ENCODE data around the gene SLC27A1.
A peak's percentile ranks its signal among the peaks of the same experiment; 100 is the strongest.

SLC27A1 gene

GRCh38 chr19:17470068-17470841 lies at the start of gene SLC27A1:
Gene SLC27A1 (plus strand): TSS chr19:17470524. CDS start chr19:17470541, 17 bp downstream.
- peak; percentile 86 to 94 for DNase-seq

GRCh38 chr19:17421942-17422341 lies 48.4 kb upstream of the SLC27A1 start:
- DNase-seq, result no peak

- DNase-seq, result no peak
Observed at GRCh38 chr19:17423429-17424208, 46.7 kb upstream of the SLC27A1 start.

DNA sequence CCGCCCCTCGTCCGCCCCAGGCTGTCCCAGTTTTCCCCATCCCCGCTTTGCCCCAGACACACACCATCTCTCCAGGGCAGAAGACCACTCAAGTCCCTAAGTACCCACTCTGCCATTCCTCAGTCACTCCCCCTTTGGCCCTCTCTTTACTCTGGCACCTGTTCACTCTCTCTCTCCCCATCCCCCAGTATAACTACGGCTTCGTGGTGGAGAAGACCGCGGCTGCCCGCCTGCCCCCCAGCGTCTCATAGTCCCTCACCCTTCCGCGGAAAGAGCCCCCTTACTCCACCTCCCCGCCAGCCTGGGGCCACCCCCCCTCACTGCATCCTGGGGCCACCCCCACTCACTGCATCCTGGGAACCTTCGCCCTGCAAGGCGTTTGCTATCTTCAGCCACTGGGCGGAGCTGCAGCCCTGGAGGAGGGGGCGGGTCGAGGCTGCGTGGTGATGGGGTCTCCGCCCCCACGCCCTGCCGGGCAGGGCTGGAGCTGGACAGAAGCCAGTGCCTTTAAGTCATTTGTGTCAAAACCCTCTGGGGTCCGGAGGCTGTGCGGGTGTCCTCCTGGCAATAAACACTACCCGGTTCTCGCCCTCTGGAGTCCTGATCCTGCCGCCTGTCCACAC lies 45.5 kb upstream of the SLC27A1 start:
- no peak for DNase-seq

DNA sequence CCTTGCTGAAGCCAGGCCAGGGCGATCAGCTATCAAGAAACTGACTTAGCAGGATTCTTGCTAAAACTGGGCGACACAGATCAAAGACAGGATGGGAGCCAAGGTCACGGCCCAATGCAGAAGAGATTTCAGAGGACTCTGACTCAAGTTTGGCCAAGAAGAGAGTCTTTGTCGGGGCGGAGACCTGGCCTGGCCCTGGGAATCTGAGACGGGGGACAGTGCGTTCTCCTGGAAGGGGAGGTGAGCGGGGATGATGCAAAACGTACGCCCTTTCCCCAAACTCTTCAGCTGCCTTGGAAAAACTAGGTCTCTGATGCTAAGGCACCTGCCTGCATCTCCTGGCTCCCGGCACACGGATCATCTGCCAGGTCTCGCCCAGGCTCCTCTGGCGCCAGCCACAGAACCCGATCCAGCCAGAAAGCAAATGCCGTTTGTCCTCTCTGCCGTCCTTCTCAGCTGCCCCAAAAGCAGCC lies 40.6 kb upstream of the SLC27A1 start:
- no peak for DNase-seq

- DNase-seq, result no peak
Observed at GRCh38 chr19:17431417-17431816, 38.9 kb upstream of the SLC27A1 start.

- DNase-seq, result no peak
Observed at GRCh38 chr19:17435218-17435617, 35.1 kb upstream of the SLC27A1 start.

DNA sequence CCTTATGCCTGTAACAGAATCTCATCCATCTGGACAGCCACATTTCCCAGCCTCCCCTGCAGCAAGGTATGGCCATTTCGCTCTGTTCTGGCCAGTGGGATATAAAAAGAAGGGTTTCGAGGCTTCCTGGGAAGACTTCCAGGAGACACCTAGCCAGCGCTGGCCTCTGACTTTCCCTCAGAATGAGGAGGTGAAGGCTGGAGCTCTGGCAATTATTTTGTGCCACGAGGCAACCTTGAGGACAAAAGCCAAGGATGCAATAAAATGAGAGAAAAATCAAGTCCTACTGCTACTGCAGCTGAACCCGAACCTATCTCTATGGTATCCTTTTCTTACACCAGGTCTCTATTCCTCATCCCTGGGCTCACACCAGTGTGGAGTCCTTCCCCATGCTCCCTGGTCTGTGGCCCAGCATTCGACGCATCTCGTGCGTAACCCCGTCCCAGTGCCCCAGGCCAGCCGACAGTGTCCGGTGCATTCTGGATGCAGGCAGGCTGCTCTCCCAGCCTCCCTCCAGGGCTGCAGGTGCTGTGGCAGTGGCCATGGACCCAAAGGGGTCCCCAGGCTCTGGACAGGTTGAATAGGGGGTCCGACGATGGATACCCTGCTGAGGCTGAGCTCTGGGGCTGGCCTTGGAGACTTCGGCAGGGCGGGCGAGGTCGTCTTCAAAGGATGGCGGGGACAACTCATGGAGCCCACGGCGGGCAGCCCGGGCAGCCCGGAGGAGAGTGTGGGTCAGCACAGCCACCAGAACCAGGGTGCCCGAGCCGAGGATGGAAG lies 34.0 kb upstream of the SLC27A1 start:
- DNase-seq, result no peak

GRCh38 chr19:17436874-17437267 lies 33.5 kb upstream of the SLC27A1 start:
- DNase-seq, result no peak

DNA sequence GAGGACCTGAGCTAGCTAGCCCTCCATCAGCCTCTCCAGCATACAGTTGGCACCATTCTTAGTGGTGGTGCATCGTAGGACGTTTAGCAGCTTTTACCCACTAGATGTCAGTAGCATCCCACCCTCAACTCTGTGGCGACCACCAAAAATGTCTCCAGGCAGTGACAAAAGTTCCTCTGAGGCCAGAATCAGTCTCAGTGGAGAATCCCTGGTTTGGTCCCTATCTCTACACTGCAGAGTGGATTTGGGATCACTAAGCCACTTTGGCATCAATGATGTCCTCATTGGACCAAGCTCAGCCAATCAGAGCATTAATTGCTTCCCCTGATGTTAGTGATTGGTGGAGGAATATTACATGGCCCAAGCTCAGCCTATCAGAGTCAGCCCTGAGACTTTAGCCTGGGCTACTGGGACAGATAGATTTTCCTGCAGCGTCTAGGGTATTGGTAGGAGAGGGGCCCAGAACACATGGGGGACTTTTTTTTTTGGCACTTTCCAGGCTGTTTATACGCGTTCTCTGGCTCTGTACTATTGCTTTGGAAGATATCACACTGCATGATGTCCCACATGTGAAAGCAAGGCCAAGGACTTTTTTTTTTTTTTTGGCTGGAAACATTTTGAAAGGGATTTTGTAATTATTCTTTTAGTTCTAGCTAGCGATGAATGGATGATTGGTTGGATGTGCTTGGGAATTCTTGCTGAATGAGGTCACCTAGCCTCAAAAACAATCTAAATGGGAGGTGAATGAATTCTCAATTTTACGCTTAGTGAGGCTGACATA lies 28.9 kb upstream of the SLC27A1 start:
- peak in 1 of 2 donors; percentile 62 for DNase-seq

DNA sequence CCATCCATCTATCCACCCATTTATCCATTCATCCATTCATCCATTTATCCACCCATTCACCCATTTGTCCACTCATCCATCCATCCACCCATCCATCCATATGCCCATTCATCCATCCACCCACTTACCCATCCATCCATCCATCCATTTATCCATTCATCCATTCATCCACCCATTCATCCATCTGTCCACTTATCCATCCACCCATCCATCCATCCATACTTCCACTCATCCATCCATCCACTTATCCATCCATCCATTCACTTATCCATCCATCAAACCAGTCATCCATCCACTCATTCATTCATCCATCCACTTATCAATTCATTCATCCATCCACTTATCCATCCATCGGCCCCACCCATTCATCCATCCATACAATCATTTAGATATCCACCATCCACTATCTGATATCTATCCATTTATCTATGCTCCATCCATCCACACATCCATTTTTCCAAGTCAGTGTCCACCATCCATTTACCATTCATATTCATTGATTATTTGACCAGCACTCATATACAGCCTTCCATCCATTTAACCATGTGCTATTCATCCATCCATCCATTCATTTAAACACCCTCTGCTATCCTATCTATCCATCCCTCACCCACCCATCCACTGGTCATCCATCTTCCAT lies 24.7 kb upstream of the SLC27A1 start:
- no peak for DNase-seq

- no peak for DNase-seq
Observed at GRCh38 chr19:17447704-17448130, 22.6 kb upstream of the SLC27A1 start.

- peak; percentile 17 to 43 for DNase-seq
Observed at GRCh38 chr19:17448131-17448967, 22.0 kb upstream of the SLC27A1 start, which contains the start of gene TMEM221. Gene TMEM221 (minus strand): TSS chr19:17448668. CDS start chr19:17448462, 206 bp downstream.

DNA sequence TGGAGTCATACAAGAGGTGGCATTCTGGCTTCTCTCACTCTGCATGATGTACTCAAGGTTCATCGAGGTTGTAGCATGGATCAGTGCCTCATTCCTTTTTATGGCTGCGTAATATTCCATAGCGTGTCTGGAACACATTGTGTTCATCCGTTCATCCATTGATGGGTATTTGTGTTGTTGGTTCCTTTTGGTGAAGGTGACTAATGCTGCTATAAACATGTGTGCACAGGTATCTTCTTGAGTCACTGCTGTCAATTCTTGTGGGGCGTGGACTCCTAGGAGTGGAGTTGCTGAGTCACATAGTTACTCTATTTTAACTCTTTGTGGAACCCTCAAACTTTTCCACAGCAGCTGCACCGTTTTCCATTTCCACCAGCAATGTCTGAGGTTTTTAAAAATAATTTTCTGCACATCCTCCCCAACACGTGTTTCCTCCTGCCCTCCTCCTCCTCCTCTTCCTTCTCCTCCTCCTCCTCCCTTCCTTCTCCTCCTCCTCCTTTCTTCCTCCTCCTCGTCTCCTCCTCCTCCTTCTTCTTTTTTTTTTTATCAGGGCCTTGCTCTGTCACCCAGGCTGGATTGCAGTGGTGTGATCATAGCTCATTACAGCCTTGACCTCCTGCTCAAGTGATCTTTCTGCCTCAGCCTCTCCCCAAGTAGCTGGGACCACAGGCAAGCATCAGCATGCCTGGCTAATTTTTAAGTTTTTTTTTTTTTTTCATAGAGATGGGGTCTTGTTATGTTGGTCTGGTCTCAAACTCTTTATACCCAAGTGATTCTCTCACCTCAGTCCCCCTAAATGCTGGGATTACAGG lies 19.9 kb upstream of the SLC27A1 start:
- DNase-seq, result peak in 1 of 2 donors; percentile 86

GRCh38 chr19:17451820-17452219 lies 18.5 kb upstream of the SLC27A1 start:
- no peak for DNase-seq

GRCh38 chr19:17454576-17455071 lies 15.7 kb upstream of the SLC27A1 start:
- DNase-seq, result no peak

- DNase-seq, result no peak
Observed at GRCh38 chr19:17455308-17456123, 14.8 kb upstream of the SLC27A1 start.

GRCh38 chr19:17456127-17456526 lies 14.2 kb upstream of the SLC27A1 start:
- no peak for DNase-seq
